ENCODE data around the gene LTBP1.

LTBP1 gene

DNA sequence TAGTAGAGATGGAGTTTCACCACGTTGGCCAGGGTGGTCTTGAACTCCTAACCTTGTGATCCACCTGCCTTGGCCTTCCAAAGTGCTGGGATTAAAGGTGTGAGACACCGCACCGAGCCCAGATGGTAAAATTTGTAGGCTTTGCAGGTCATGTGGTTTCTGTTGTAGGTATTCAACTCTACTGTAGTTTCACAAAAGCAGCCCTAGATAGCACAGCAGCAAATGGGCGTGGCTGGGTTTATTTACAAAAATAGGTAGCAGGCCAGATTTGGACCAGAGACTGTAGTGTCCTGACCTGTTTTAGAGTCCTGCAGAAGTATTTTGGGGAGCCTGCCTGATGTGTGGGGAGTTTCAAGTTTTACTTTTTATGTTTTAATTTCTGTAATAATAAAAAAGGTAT is 445.6 kb downstream of the LTBP1 start:
- H3K4me2 ChIP-seq (ENCODE audit: low read length): no peak overlapping the region
- no peaks in the 10 kb centered on the region for H4K20me1 ChIP-seq (ENCODE audit: control insufficient read depth, insufficient read depth, low read depth, low read length)
- H3K27ac ChIP-seq (ENCODE audit: low read depth, low read length): no peak overlapping the region
- peaks cover 4% of the 10 kb centered on the region for H3F3A ChIP-seq (ENCODE audit: control insufficient read depth, insufficient read depth)
- H3K4me1 ChIP-seq (ENCODE audit: control insufficient read depth, low read length): no peaks in the 10 kb centered on the region
- H3K9me2 ChIP-seq (replicated peaks; ENCODE audit: control insufficient read depth, low read length): no peaks in the 10 kb centered on the region
- no peak overlapping the region for H3K4me3 ChIP-seq (ENCODE audit: low read length)
- no peaks in the 10 kb centered on the region for H3K79me2 ChIP-seq (ENCODE audit: control insufficient read depth, low read length)
- no peaks in the 10 kb centered on the region for H3K9me3 ChIP-seq (ENCODE audit: control insufficient read depth, insufficient read depth, low read length)
- TF ChIP-seq, protein P1, sequence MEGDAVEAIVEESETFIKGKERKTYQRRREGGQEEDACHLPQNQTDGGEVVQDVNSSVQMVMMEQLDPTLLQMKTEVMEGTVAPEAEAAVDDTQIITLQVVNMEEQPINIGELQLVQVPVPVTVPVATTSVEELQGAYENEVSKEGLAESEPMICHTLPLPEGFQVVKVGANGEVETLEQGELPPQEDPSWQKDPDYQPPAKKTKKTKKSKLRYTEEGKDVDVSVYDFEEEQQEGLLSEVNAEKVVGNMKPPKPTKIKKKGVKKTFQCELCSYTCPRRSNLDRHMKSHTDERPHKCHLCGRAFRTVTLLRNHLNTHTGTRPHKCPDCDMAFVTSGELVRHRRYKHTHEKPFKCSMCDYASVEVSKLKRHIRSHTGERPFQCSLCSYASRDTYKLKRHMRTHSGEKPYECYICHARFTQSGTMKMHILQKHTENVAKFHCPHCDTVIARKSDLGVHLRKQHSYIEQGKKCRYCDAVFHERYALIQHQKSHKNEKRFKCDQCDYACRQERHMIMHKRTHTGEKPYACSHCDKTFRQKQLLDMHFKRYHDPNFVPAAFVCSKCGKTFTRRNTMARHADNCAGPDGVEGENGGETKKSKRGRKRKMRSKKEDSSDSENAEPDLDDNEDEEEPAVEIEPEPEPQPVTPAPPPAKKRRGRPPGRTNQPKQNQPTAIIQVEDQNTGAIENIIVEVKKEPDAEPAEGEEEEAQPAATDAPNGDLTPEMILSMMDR (IDR thresholded peaks at IDR 0.05; ENCODE audit: low read depth, low read length, poor library complexity, severe bottlenecking): no peak
- TF ChIP-seq EZH2phosphoT487 (IDR thresholded peaks at IDR 0.05; ENCODE audit: borderline replicate concordance, low read length): no peak
- no peaks in the 10 kb centered on the region for H3K27me3 ChIP-seq (ENCODE audit: control insufficient read depth, low read length)
- peaks cover 46% of the 10 kb centered on the region for H3K36me3 ChIP-seq (ENCODE audit: control insufficient read depth, low read length)

- Histone ChIP-seq H3K4me2 (ENCODE audit: low read length) (no peak overlapping the region), H3K4me3 (ENCODE audit: low read length) (no peak overlapping the region), H3K9me2 (replicated peaks; ENCODE audit: control insufficient read depth, low read length) (no peaks in the 10 kb centered on the region), H4K20me1 (ENCODE audit: control insufficient read depth, insufficient read depth, low read depth, low read length) (no peaks in the 10 kb centered on the region), H3K4me1 (ENCODE audit: control insufficient read depth, low read length) (no peaks in the 10 kb centered on the region), H3K9me3 (ENCODE audit: control insufficient read depth, insufficient read depth, low read length) (no peaks in the 10 kb centered on the region), H3K36me3 (ENCODE audit: control insufficient read depth, low read length) (peaks cover 49% of the 10 kb centered on the region), H3K27ac (ENCODE audit: low read depth, low read length) (no peak overlapping the region), H3K79me2 (ENCODE audit: control insufficient read depth, low read length) (no peaks in the 10 kb centered on the region), H3F3A (ENCODE audit: control insufficient read depth, insufficient read depth) (peaks cover 4% of the 10 kb centered on the region), H3K27me3 (ENCODE audit: control insufficient read depth, low read length) (no peaks in the 10 kb centered on the region)
- TF ChIP-seq, protein P1 (IDR thresholded peaks at IDR 0.05; ENCODE audit: low read depth, low read length, poor library complexity, severe bottlenecking): no peak
- no peak for TF ChIP-seq EZH2phosphoT487 (IDR thresholded peaks at IDR 0.05; ENCODE audit: borderline replicate concordance, low read length)
Measured at GRCh38 chr2:33395034-33395433, 448.3 kb downstream of the LTBP1 start.

GRCh38 chr2:33395655-33396249 is 449.0 kb downstream of the LTBP1 start:
- H3K79me2 ChIP-seq (ENCODE audit: control insufficient read depth, low read length): no peaks in the 10 kb centered on the region
- H3K36me3 ChIP-seq (ENCODE audit: control insufficient read depth, low read length): peaks cover 45% of the 10 kb centered on the region
- no peak for TF ChIP-seq EZH2phosphoT487 (IDR thresholded peaks at IDR 0.05; ENCODE audit: borderline replicate concordance, low read length)
- TF ChIP-seq, protein P1 (IDR thresholded peaks at IDR 0.05; ENCODE audit: low read depth, low read length, poor library complexity, severe bottlenecking): peak; percentile 76
- no peaks in the 10 kb centered on the region for H4K20me1 ChIP-seq (ENCODE audit: control insufficient read depth, insufficient read depth, low read depth, low read length)
- H3K9me2 ChIP-seq (replicated peaks; ENCODE audit: control insufficient read depth, low read length): no peaks in the 10 kb centered on the region
- no peak overlapping the region for H3K27ac ChIP-seq (ENCODE audit: low read depth, low read length)
- no peak overlapping the region for H3K4me3 ChIP-seq (ENCODE audit: low read length)
- H3K4me2 ChIP-seq (ENCODE audit: low read length): no peak overlapping the region
- H3K9me3 ChIP-seq (ENCODE audit: control insufficient read depth, insufficient read depth, low read length): no peaks in the 10 kb centered on the region
- H3K4me1 ChIP-seq (ENCODE audit: control insufficient read depth, low read length): no peaks in the 10 kb centered on the region
- no peaks in the 10 kb centered on the region for H3K27me3 ChIP-seq (ENCODE audit: control insufficient read depth, low read length)
- H3F3A ChIP-seq (ENCODE audit: control insufficient read depth, insufficient read depth): peaks cover 4% of the 10 kb centered on the region

All from DOHH2 (cell line).